Hepatocyte (in vitro differentiated cells): ENCODE results near the gene ZNF182. TPM values are rescaled to one million over a fixed set of nuclear protein-coding genes. Genes with fewer than 3 reads are reported as not detected.
"Not testable (repeated sequence)": the region's sequence is repeated elsewhere in the genome, so short reads cannot be mapped to it uniquely, and the experiment has no call there.

Experiments
- DNase-seq: peaks from one replicate; pipeline ENCODE4 v3.0.0-alpha.2; 2016; ENCODE audit warnings: low spot score
- H2AFZ ChIP-seq: fragments of 200-600 bp; sonication (generic); 2 replicates; pipeline ENCODE4 v1.6.0; 2016; ENCODE audit warnings: antibody characterized with exemption, mild to moderate bottlenecking
- H3K27ac ChIP-seq: fragments of 200-600 bp; sonication (generic); 2 replicates; pipeline ENCODE4 v1.5.1; 2016; ENCODE audit warnings: mild to moderate bottlenecking
- H3K27me3 ChIP-seq: fragments of 200-600 bp; sonication (generic); 2 replicates; pipeline ENCODE4 v1.6.1; 2016
- H3K36me3 ChIP-seq: fragments of 200-600 bp; sonication (generic); replicated peaks from 2 replicates; pipeline ENCODE4 v1.5.1; 2016; ENCODE audit warnings: low read depth; ENCODE audit not compliant: insufficient read depth
- H3K4me1 ChIP-seq: fragments of 200-600 bp; sonication (generic); 2 replicates; pipeline ENCODE4 v1.5.1; 2016; ENCODE audit warnings: mild to moderate bottlenecking, moderate library complexity; ENCODE audit not compliant: insufficient read depth
- H3K4me2 ChIP-seq: fragments of 200-600 bp; sonication (generic); 2 replicates; pipeline ENCODE4 v1.6.0; 2016
- H3K4me3 ChIP-seq: fragments of 200-600 bp; sonication (generic); 2 replicates; pipeline ENCODE4 v1.5.1; 2016; ENCODE audit warnings: mild to moderate bottlenecking
- H3K79me2 ChIP-seq: fragments of 200-600 bp; sonication (generic); 2 replicates; pipeline ENCODE4 v1.6.0; 2017; ENCODE audit warnings: mild to moderate bottlenecking
- H3K9me2 ChIP-seq: fragments of 200-600 bp; sonication (generic); replicated peaks from 2 replicates; pipeline ENCODE4 v1.6.0; 2017; ENCODE audit warnings: mild to moderate bottlenecking; ENCODE audit not compliant: insufficient read depth
- H3K9me3 ChIP-seq: fragments of 200-600 bp; sonication (generic); 2 replicates; pipeline ENCODE4 v1.5.1; 2016; ENCODE audit warnings: low read depth, mild to moderate bottlenecking
- H4K20me1 ChIP-seq: fragments of 200-600 bp; sonication (generic); 2 replicates; pipeline ENCODE4 v1.6.0; 2016; ENCODE audit warnings: mild to moderate bottlenecking; ENCODE audit not compliant: insufficient read depth, poor library complexity, severe bottlenecking
- CTCF ChIP-seq: fragments of 200-600 bp; sonication (generic); IDR thresholded peaks from 2 replicates; pipeline ENCODE4 v1.5.1; 2016; ENCODE audit warnings: antibody characterized with exemption, mild to moderate bottlenecking; ENCODE audit not compliant: poor library complexity
- EZH2 ChIP-seq: fragments of 200-600 bp; sonication (generic); IDR thresholded peaks from 2 replicates; pipeline ENCODE4 v1.6.1; 2016; ENCODE audit warnings: antibody characterized with exemption, mild to moderate bottlenecking, borderline replicate concordance
- EZH2phosphoT487 ChIP-seq: fragments of 200-600 bp; sonication (generic); IDR thresholded peaks from one replicate; pipeline ENCODE4 v1.6.1; 2018; ENCODE audit warnings: antibody characterized with exemption, mild to moderate bottlenecking, low read depth, moderate library complexity; ENCODE audit not compliant: unreplicated experiment, severe bottlenecking
- WGBS: methylation state at CpG from one replicate; pipeline ENCODE4 v1.1.6; 2016; ENCODE audit warnings: low lambda C conversion rate; ENCODE audit errors: missing lambda C conversion rate; 5-methylcytosine and 5-hydroxymethylcytosine counted together
- polyA plus RNA-seq: library from polyadenylated mRNA; unstranded; fragments of >200 nt; fragmentation: Nextera tagmentation; extraction: Ambion mirVana; gene quantifications from 2 replicates; pipeline ENCODE4 v1.2.1, GENCODE V29; 2016
- total RNA-seq: library from RNA; depleted of rRNA; stranded (reverse); fragments of >200 nt; gene quantifications from 2 replicates; pipeline ENCODE4 v1.2.3, GENCODE V29; 2014

Gene ZNF182
- total and polyA plus RNA-seq, 2 experiments from 2014 or later: 3.4 to 5.0 TPM

GRCh38 chrX:47936224-47936939, 67.4 kb downstream of the ZNF182 start:
- TF ChIP-seq CTCF: no peak
- no peak for TF ChIP-seq EZH2
- no peak for TF ChIP-seq EZH2phosphoT487
- peak overlapping the region; percentile 60 for H3K4me2 ChIP-seq
- H2AFZ ChIP-seq: no peak overlapping the region
- H3K4me1 ChIP-seq: no peaks in the 10 kb centered on the region
- 60% methylated on average over 15 of the region's 15 CpGs for WGBS
- no peaks in the 10 kb centered on the region for H4K20me1 ChIP-seq
- H3K79me2 ChIP-seq: no peaks in the 10 kb centered on the region
- H3K36me3 ChIP-seq: no peaks in the 10 kb centered on the region
- peak overlapping the region; percentile 5 for H3K4me3 ChIP-seq
- no peaks in the 10 kb centered on the region for H3K27me3 ChIP-seq
- peak overlapping the region; percentile 63 for H3K27ac ChIP-seq
- peak; percentile 35 for DNase-seq
- peaks cover 7% of the 10 kb centered on the region for H3K9me3 ChIP-seq
- no peaks in the 10 kb centered on the region for H3K9me2 ChIP-seq

GRCh38 chrX:47933946-47934345, 69.8 kb downstream of the ZNF182 start:
- peaks cover 7% of the 10 kb centered on the region for H3K9me3 ChIP-seq
- no peaks in the 10 kb centered on the region for H3K36me3 ChIP-seq
- WGBS: 61% methylated on average over 5 of the region's 5 CpGs
- no peaks in the 10 kb centered on the region for H3K79me2 ChIP-seq
- H3K9me2 ChIP-seq: no peaks in the 10 kb centered on the region
- H2AFZ ChIP-seq: no peak overlapping the region
- no peak for DNase-seq
- H3K27me3 ChIP-seq: no peaks in the 10 kb centered on the region
- H3K4me1 ChIP-seq: no peaks in the 10 kb centered on the region
- H3K4me3 ChIP-seq: no peak overlapping the region
- H3K4me2 ChIP-seq: no peak overlapping the region
- H3K27ac ChIP-seq: no peak overlapping the region
- TF ChIP-seq EZH2 (no peak), EZH2phosphoT487 (no peak), CTCF (no peak)
- no peaks in the 10 kb centered on the region for H4K20me1 ChIP-seq

- H3K9me2 ChIP-seq, H3K27me3 ChIP-seq, H4K20me1 ChIP-seq, H3K9me3 ChIP-seq, H3K79me2 ChIP-seq, DNase-seq, H3K27ac ChIP-seq, H3K4me2 ChIP-seq, H3K4me1 ChIP-seq, H2AFZ ChIP-seq, H3K4me3 ChIP-seq, H3K36me3 ChIP-seq: not testable (repeated sequence)
- 94% methylated on average over 3 of the region's 3 CpGs for WGBS
These were observed 71.8 kb downstream of the ZNF182 start for GRCh38 chrX:47931970-47932369.

- Histone ChIP-seq H3K27me3 (no peaks in the 10 kb centered on the region), H2AFZ (no peak overlapping the region), H3K4me3 (no peak overlapping the region), H3K36me3 (no peaks in the 10 kb centered on the region), H3K4me2 (no peak overlapping the region), H3K79me2 (no peaks in the 10 kb centered on the region), H3K27ac (no peak overlapping the region), H4K20me1 (no peaks in the 10 kb centered on the region), H3K9me2 (no peaks in the 10 kb centered on the region), H3K9me3 (no peaks in the 10 kb centered on the region), H3K4me1 (no peaks in the 10 kb centered on the region)
- WGBS: 76% methylated on average over 2 of the region's 2 CpGs
- no peak for DNase-seq
- no peak for TF ChIP-seq EZH2phosphoT487
These were observed 76.6 kb downstream of the ZNF182 start for GRCh38 chrX:47927212-47927611.

Other genes starting within 250 kb of the ZNF182 start
- gene ZNF81, start 167.1 kb downstream of the ZNF182 start, total RNA-seq: 4.6 and 10.9 TPM in 2 replicates
- gene ZNF81, start 167.1 kb downstream of the ZNF182 start, polyA plus RNA-seq: 1.9 and 4.1 TPM in 2 replicates
- gene SPACA5, start 3.0 kb upstream of the ZNF182 start, total RNA-seq: not detected in 2 replicates
- not detected in 2 replicates for gene SPACA5, start 3.0 kb upstream of the ZNF182 start, polyA plus RNA-seq
- gene ZNF630, start 67.7 kb upstream of the ZNF182 start, total RNA-seq: 2.8 and 3.7 TPM in 2 replicates
- gene ZNF630, start 67.7 kb upstream of the ZNF182 start, polyA plus RNA-seq: 0.53 and 1.5 TPM in 2 replicates
- not detected in 2 replicates for gene SPACA5B, start 126.6 kb upstream of the ZNF182 start, total RNA-seq
- not detected in 2 replicates for gene SPACA5B, start 126.6 kb upstream of the ZNF182 start, polyA plus RNA-seq
- not detected in 2 replicates for gene SSX5, start 192.8 kb upstream of the ZNF182 start, total RNA-seq
- gene SSX5, start 192.8 kb upstream of the ZNF182 start, polyA plus RNA-seq: not detected in 2 replicates